ENCODE measurements around the gene GRIA4. TPM values are rescaled to one million over a fixed set of nuclear protein-coding genes. Genes with fewer than 3 reads are reported as not detected.

The GRIA4 gene
- total RNA-seq, 1 donor from 2014 or later = 0.27 TPM

GRCh38 chr11:105834461-105834860 is 224.6 kb downstream of the GRIA4 start:
- H3K36me3 Mint-ChIP-seq (ENCODE audit: low read depth, unreplicated experiment) = no peaks in the 10 kb centered on the region
- no peaks in the 10 kb centered on the region for H3K79me2 ChIP-seq (ENCODE audit: insufficient read depth, low read length)
- H3K4me3 ChIP-seq (ENCODE audit: insufficient read depth, low read depth, low read length) = no peak overlapping the region
- H3K27ac Mint-ChIP-seq (ENCODE audit: unreplicated experiment) = no peak overlapping the region
- H3K9me3 Mint-ChIP-seq (ENCODE audit: unreplicated experiment) = no peaks in the 10 kb centered on the region
- H3K4me1 ChIP-seq (ENCODE audit: insufficient read depth, low read length) = peaks cover 3% of the 10 kb centered on the region
- no peaks in the 10 kb centered on the region for H3K27me3 ChIP-seq (ENCODE audit: insufficient read depth, low read length)
- H3K36me3 ChIP-seq (ENCODE audit: insufficient read depth, low read length) = no peaks in the 10 kb centered on the region
- peaks cover 2% of the 10 kb centered on the region for H3K27me3 Mint-ChIP-seq (ENCODE audit: low read depth, unreplicated experiment)
- no peak overlapping the region for H3K27ac ChIP-seq (ENCODE audit: low read depth, low read length)
- FAIRE-seq = no peak
- no peak overlapping the region for H2AFZ ChIP-seq (ENCODE audit: low read depth, low read length)
- H3K4me3 Mint-ChIP-seq (ENCODE audit: unreplicated experiment) = no peak overlapping the region
- DNase-seq (ENCODE audit: low read depth) = no peak
- no peak overlapping the region for H3K9ac ChIP-seq (ENCODE audit: low read length)
- no peak overlapping the region for H3K4me2 ChIP-seq (ENCODE audit: low read length)
- H3K9me3 ChIP-seq (ENCODE audit: insufficient read depth, low read depth, low read length) = no peaks in the 10 kb centered on the region
- no peaks in the 10 kb centered on the region for H4K20me1 ChIP-seq (ENCODE audit: insufficient read depth, low read length)
- no peak for TF ChIP-seq CTCF (IDR thresholded peaks at IDR 0.05; ENCODE audit: insufficient read depth, low read depth, low read length)
- TF ChIP-seq EZH2 (IDR thresholded peaks at IDR 0.05; ENCODE audit: insufficient read depth, low read length) = no peak
- peaks cover 2% of the 10 kb centered on the region for H3K4me1 Mint-ChIP-seq (ENCODE audit: low read depth, unreplicated experiment)

- H3K27ac Mint-ChIP-seq (ENCODE audit: unreplicated experiment) = no peak overlapping the region
- Histone ChIP-seq H3K4me3 (ENCODE audit: insufficient read depth, low read depth, low read length) (no peak overlapping the region), H3K36me3 (ENCODE audit: insufficient read depth, low read length) (no peaks in the 10 kb centered on the region), H3K4me1 (ENCODE audit: insufficient read depth, low read length) (peaks cover 3% of the 10 kb centered on the region), H3K9ac (ENCODE audit: low read length) (no peak overlapping the region), H3K27me3 (ENCODE audit: insufficient read depth, low read length) (no peaks in the 10 kb centered on the region), H3K27ac (ENCODE audit: low read depth, low read length) (no peak overlapping the region), H3K4me2 (ENCODE audit: low read length) (no peak overlapping the region), H2AFZ (ENCODE audit: low read depth, low read length) (no peak overlapping the region), H3K9me3 (ENCODE audit: insufficient read depth, low read depth, low read length) (no peaks in the 10 kb centered on the region), H3K79me2 (ENCODE audit: insufficient read depth, low read length) (no peaks in the 10 kb centered on the region), H4K20me1 (ENCODE audit: insufficient read depth, low read length) (no peaks in the 10 kb centered on the region)
- no peak overlapping the region for H3K4me3 Mint-ChIP-seq (ENCODE audit: unreplicated experiment)
- no peak for TF ChIP-seq CTCF (IDR thresholded peaks at IDR 0.05; ENCODE audit: insufficient read depth, low read depth, low read length)
- TF ChIP-seq EZH2 (IDR thresholded peaks at IDR 0.05; ENCODE audit: insufficient read depth, low read length) = no peak
- H3K4me1 Mint-ChIP-seq (ENCODE audit: low read depth, unreplicated experiment) = peaks cover 2% of the 10 kb centered on the region
- FAIRE-seq (no peak), DNase-seq (ENCODE audit: low read depth) (peak; percentile 41)
- H3K36me3 Mint-ChIP-seq (ENCODE audit: low read depth, unreplicated experiment) = no peaks in the 10 kb centered on the region
- H3K27me3 Mint-ChIP-seq (ENCODE audit: low read depth, unreplicated experiment) = no peaks in the 10 kb centered on the region
- H3K9me3 Mint-ChIP-seq (ENCODE audit: unreplicated experiment) = no peaks in the 10 kb centered on the region
These were observed 229.0 kb downstream of the GRIA4 start for GRCh38 chr11:105838668-105839384.

DNA sequence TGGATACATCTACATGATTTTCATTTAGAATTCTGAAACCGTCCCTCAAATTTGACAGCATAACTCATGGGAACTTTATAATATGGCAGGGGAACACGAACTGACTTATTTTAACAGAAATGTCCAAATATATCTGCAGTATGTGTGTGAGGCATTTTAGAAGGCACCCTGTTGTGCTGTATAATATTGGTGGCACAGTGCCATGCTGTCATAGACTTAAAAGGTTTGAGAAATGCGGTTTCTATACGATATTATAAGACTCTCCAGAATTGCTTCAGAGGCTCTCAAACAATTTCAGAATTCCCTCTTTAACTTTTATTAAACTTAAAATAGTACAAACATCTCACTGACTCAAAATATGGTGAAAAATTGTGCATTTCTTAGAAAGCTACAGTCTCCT is 230.5 kb downstream of the GRIA4 start:
- no peak overlapping the region for H3K27ac ChIP-seq (ENCODE audit: low read depth, low read length)
- Mint-ChIP-seq H3K4me1 (ENCODE audit: low read depth, unreplicated experiment) (peaks cover 2% of the 10 kb centered on the region), H3K36me3 (ENCODE audit: low read depth, unreplicated experiment) (no peaks in the 10 kb centered on the region), H3K27me3 (ENCODE audit: low read depth, unreplicated experiment) (no peaks in the 10 kb centered on the region), H3K27ac (ENCODE audit: unreplicated experiment) (no peak overlapping the region), H3K4me3 (ENCODE audit: unreplicated experiment) (no peak overlapping the region), H3K9me3 (ENCODE audit: unreplicated experiment) (peaks cover 2% of the 10 kb centered on the region)
- no peaks in the 10 kb centered on the region for H3K36me3 ChIP-seq (ENCODE audit: insufficient read depth, low read length)
- no peaks in the 10 kb centered on the region for H3K79me2 ChIP-seq (ENCODE audit: insufficient read depth, low read length)
- TF ChIP-seq CTCF (IDR thresholded peaks at IDR 0.05; ENCODE audit: insufficient read depth, low read depth, low read length) (no peak), EZH2 (IDR thresholded peaks at IDR 0.05; ENCODE audit: insufficient read depth, low read length) (no peak)
- no peak overlapping the region for H3K9ac ChIP-seq (ENCODE audit: low read length)
- H3K4me1 ChIP-seq (ENCODE audit: insufficient read depth, low read length) = peaks cover 3% of the 10 kb centered on the region
- no peaks in the 10 kb centered on the region for H3K9me3 ChIP-seq (ENCODE audit: insufficient read depth, low read depth, low read length)
- H3K4me2 ChIP-seq (ENCODE audit: low read length) = no peak overlapping the region
- H3K27me3 ChIP-seq (ENCODE audit: insufficient read depth, low read length) = no peaks in the 10 kb centered on the region
- no peak overlapping the region for H3K4me3 ChIP-seq (ENCODE audit: insufficient read depth, low read depth, low read length)
- H2AFZ ChIP-seq (ENCODE audit: low read depth, low read length) = no peak overlapping the region
- H4K20me1 ChIP-seq (ENCODE audit: insufficient read depth, low read length) = no peaks in the 10 kb centered on the region
- DNase-seq (ENCODE audit: low read depth) (no peak), FAIRE-seq (no peak)
